MM.1S (cell line): ENCODE results near the gene TENM4.
A peak's percentile ranks its signal among the peaks of the same experiment; 100 is the strongest.

Experiments
- CTCF ChIP-seq: fragments of 300-600 bp; sonication (generic); IDR thresholded peaks from 2 replicates; pipeline ENCODE4 v1.5.1; 2016; ENCODE audit warnings: antibody characterized with exemption, low read length, mixed read lengths
- EZH2 ChIP-seq: fragments of 300-600 bp; sonication (generic); optimal IDR thresholded peaks from 2 replicates; pipeline ENCODE3; 2017; ENCODE audit warnings: low read depth, mild to moderate bottlenecking, antibody characterized with exemption, low read length, mixed read lengths

GRCh38 chr11:79160791-79161403 is 279.9 kb downstream of the TENM4 start:
- TF ChIP-seq CTCF (peak; percentile 16; the same call in 1 of the 2 replicates), EZH2 (no peak)
